Hematopoietic multipotent progenitor cell treated with erythropoietin and hydrocortisone succinate and interleukin-3 and kit ligand, for 17 days (in vitro differentiated cells): ENCODE measurements around the gene WFDC12.

Experiments used
- DNase-seq: peaks from one replicate; pipeline ENCODE4 v3.0.0-alpha.2; 2015; ENCODE audit warnings: low spot score

WFDC12 gene

GRCh38 chr20:45115386-45115774 lies 8.9 kb downstream of the WFDC12 start:
- DNase-seq, result no peak

- no peak for DNase-seq
Observed at GRCh38 chr20:45114465-45115385, 9.5 kb downstream of the WFDC12 start, which contains the start of gene WFDC5. Gene WFDC5 (minus strand): TSS chr20:45115174. CDS start chr20:45115083, 91 bp downstream.

GRCh38 chr20:45113865-45114264 lies 10.4 kb downstream of the WFDC12 start:
- no peak for DNase-seq

- DNase-seq, result no peak
Observed at GRCh38 chr20:45112754-45113153, 11.5 kb downstream of the WFDC12 start.

- DNase-seq, result no peak
Observed at GRCh38 chr20:45111799-45112471, 12.3 kb downstream of the WFDC12 start.

GRCh38 chr20:45111285-45111684 lies 13.0 kb downstream of the WFDC12 start:
- no peak for DNase-seq

- no peak for DNase-seq
Observed at GRCh38 chr20:45110301-45110700, 14.0 kb downstream of the WFDC12 start.

- no peak for DNase-seq
Observed at GRCh38 chr20:45109634-45110033, 14.6 kb downstream of the WFDC12 start.

- DNase-seq, result no peak
Observed at GRCh38 chr20:45105317-45105716, 18.9 kb downstream of the WFDC12 start.

- no peak for DNase-seq
Observed at GRCh38 chr20:45104786-45105185, 19.5 kb downstream of the WFDC12 start.

- no peak for DNase-seq
Observed at GRCh38 chr20:45103072-45103471, 21.2 kb downstream of the WFDC12 start.

GRCh38 chr20:45101333-45101850 lies 22.9 kb downstream of the WFDC12 start:
- DNase-seq, result no peak

GRCh38 chr20:45100563-45101245 lies 23.6 kb downstream of the WFDC12 start, which contains the start of gene KCNS1:
Gene KCNS1 (minus strand): TSS chr20:45101127. CDS start chr20:45099236, 1,891 bp downstream.
- DNase-seq, result no peak

GRCh38 chr20:45098103-45098773 lies 26.0 kb downstream of the WFDC12 start:
- no peak for DNase-seq

- no peak for DNase-seq
Observed at GRCh38 chr20:45097485-45098102, 26.7 kb downstream of the WFDC12 start.

- DNase-seq, result no peak
Observed at GRCh38 chr20:45096781-45097180, 27.5 kb downstream of the WFDC12 start.

- DNase-seq, result peak; percentile 62
Observed at GRCh38 chr20:45095805-45096238, 28.4 kb downstream of the WFDC12 start.

- DNase-seq, result no peak
Observed at GRCh38 chr20:45094864-45095574, 29.2 kb downstream of the WFDC12 start.

- no peak for DNase-seq
Observed at GRCh38 chr20:45094201-45094600, 30.1 kb downstream of the WFDC12 start.

GRCh38 chr20:45092898-45093297 lies 31.4 kb downstream of the WFDC12 start:
- DNase-seq, result no peak
